Measurements from ENCODE around the gene EYS.

The EYS gene

GRCh38 chr6:64589961-64590360 lies 1117.1 kb downstream of the EYS start:
- no peak overlapping the region for H3K27ac ChIP-seq
- H3K4me3 ChIP-seq: no peak overlapping the region
- DNase-seq (ENCODE audit: low spot score): no peak
- no peak for TF ChIP-seq CTCF (IDR thresholded peaks at IDR 0.05)

DNA sequence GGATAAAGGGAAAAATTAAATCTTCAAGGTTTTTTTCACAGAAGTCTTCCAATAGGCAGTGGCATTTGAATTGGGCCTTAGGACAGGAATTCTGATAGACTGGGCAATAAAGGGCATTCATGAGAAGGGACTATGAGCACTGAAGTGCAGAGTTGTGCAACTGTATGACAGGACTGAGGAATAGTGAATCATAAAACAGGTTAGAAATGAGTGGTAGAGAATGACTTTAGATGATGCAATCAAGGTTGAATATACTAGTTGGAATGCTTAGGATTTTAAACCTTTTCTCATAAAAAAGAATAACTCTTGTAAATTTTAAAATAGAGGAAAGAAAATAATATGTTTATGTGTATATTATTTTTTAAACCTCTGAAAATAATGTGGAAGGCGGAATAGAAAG lies 1126.7 kb downstream of the EYS start:
- DNase-seq (ENCODE audit: low spot score): no peak
- TF ChIP-seq CTCF (IDR thresholded peaks at IDR 0.05): no peak

DNA sequence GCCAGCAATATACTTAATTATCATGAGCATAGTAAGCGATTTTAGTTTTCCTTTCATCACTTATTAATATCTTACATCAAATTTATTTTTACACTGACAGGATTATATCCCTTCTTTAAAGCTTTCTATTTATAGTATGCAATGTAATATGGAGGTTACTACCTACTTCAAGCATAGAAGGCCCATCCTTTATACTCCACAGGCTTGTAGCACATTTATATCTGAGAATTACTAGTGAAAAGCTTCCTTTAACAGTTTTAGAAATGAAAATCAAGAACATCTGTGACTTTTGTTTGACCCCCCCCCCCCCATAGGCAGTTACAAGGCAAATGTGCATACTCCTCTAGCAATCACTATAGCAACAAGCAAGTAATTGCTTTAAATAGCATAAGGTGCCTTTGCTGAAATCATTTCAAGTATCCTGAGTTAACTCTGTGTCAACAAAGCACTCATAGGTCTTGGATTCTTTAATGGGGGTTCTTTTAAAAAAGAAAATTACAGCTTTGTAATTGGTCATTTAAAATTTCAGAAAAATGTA lies 1153.7 kb downstream of the EYS start:
- Histone ChIP-seq H3K27ac (no peak overlapping the region), H3K4me3 (no peak overlapping the region)
- TF ChIP-seq CTCF (IDR thresholded peaks at IDR 0.05): no peak
- no peak for DNase-seq (ENCODE audit: low spot score)

More for the DNA sequence above, 1126.7 kb downstream of the EYS start:
- Histone ChIP-seq H3K27ac (no peak overlapping the region), H3K4me3 (no peak overlapping the region)

GRCh38 chr6:64547594-64548268 lies 1159.3 kb downstream of the EYS start:
- Histone ChIP-seq H3K27ac (no peak overlapping the region), H3K4me3 (no peak overlapping the region)
- DNase-seq (ENCODE audit: low spot score): no peak
- no peak for TF ChIP-seq CTCF (IDR thresholded peaks at IDR 0.05)

- DNase-seq (ENCODE audit: low spot score): no peak
- Histone ChIP-seq H3K4me3 (no peak overlapping the region), H3K27ac (no peak overlapping the region)
- no peak for TF ChIP-seq CTCF (IDR thresholded peaks at IDR 0.05)
Observed at GRCh38 chr6:64539917-64540316, 1167.1 kb downstream of the EYS start.

DNA sequence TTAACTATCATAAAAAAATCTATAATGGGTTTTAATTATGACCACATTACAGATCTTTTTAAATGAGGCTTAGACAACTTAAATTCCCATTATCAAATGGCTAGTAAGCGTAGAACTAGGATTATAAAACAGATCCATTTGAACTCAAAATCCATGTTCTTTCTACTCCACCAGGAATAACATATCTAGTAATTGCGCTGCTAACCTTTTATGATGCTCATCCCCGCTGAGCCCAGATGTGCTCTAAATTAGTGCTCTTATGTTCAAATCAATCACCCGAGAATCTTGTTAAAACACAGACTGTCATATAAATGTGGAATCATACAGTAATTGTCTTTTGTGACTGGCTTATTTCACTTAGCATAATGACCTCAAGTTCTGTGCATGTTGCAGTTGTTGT lies 1168.3 kb downstream of the EYS start:
- TF ChIP-seq CTCF (IDR thresholded peaks at IDR 0.05): no peak
- no peak overlapping the region for H3K4me3 ChIP-seq
- H3K27ac ChIP-seq: no peak overlapping the region
- no peak for DNase-seq (ENCODE audit: low spot score)

GRCh38 chr6:64527899-64528298 lies 1179.1 kb downstream of the EYS start:
- DNase-seq (ENCODE audit: low spot score): no peak
- Histone ChIP-seq H3K27ac (no peak overlapping the region), H3K4me3 (no peak overlapping the region)
- no peak for TF ChIP-seq CTCF (IDR thresholded peaks at IDR 0.05)
